GM20000 (cell line): ENCODE measurements around the gene BSND.

Source experiments
- DNase-seq: peaks from one replicate; pipeline ENCODE4 v3.0.0; 2012; ENCODE audit warnings: low spot score
- CTCF ChIP-seq: IDR thresholded peaks from 2 replicates; pipeline ENCODE4 v1.5.1; 2012; ENCODE audit warnings: mild to moderate bottlenecking, control low read depth; ENCODE audit errors: extremely low read depth, missing control alignments

BSND gene

GRCh38 chr1:55046871-55047270 lies 48.1 kb downstream of the BSND start:
- no peak for TF ChIP-seq CTCF
- no peak for DNase-seq

- TF ChIP-seq CTCF = no peak
- DNase-seq = no peak
These were observed 48.9 kb downstream of the BSND start for GRCh38 chr1:55047611-55048010.

DNA sequence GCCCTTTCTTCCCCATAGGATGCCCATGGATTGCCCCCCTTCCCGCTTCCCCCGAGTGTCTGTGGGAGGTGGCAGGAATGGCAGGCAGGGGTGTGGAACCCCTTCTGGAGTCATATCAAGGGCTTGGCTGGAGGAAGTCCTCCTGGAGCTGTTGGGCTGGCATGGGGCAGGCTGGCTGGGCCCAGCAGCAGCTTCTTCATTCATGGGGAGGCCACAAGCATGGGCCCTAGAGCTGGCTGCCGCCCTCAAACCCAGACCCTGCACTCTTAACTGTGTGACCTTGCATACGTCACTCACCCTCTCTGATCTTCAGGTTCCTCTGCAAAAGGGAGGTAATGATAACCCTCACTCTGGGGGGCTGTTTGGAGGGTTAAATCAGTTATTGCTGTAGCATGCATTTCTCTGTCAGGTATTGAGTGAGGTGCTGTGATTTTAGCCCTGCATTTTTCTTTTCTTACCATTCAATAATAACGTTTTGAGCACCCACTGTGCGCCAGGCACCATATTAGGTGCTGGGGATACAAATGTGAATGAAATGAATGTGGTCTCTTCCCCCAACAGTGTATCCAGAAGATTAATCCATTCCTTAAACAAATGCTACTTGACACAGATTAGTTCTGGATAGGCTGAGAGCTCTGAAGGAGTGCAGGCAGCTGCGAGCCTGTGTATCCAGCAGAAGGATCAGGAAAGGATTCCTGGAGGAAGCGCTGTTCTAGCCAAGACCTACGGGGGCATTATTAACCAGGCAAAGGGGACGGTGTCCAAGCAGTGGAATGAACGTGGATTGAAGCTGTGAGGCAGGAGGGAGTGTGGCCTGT lies 49.9 kb downstream of the BSND start:
- DNase-seq = no peak
- no peak for TF ChIP-seq CTCF

DNA sequence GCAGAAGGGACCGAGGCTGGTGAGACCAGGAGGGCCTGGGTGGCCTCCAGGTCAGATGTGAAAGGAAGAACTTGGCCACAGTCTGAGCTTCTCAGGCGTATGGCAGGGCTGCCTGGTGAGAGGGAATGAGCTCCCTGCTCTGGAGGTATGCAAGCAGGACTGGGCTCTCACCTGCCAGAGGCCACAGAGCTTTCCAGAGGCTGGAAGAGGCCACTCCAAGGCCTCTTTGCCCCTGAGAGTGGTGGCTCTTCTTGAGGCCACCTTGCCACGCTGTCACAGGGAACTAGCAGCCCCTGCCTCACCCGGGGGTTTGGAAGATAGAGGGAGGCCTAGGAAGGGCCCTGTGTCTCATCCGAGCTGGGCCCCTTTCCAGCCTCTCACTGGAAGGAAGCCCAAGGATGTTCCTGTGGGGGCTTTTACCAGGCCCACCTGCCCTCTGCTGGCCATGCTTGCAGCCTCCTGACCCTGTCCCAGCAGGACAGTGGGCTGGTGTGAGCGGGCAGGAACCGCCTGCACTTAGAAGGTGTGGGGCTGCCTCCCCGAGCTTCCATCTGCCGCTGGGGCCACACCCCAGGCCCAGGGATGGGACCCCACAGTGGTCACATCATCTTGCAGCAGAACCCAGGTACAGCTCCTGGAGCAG lies 50.7 kb downstream of the BSND start:
- no peak for DNase-seq
- TF ChIP-seq CTCF = no peak

GRCh38 chr1:55049914-55050278 lies 51.2 kb downstream of the BSND start:
- no peak for TF ChIP-seq CTCF

DNA sequence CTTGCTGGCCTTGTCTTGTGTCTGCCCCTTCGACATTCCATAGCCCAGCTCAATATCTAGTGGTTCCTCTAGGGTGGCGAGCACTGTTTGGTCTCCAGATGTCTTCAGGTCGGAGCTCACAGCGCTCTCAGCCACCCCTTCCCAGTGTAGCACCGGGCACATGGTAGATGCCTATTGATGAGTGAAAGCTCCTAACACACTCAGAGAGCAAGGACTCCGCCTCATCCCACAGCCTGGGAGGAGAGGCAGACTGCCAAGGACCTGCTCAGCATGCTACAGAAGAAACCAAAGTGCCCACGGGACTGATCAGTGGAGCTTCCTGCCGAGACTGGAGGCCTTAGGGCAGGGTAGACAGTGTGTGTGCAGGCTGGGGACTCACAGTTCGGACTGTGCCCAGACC lies 51.5 kb downstream of the BSND start:
- TF ChIP-seq CTCF = no peak
- DNase-seq = no peak

More at GRCh38 chr1:55049914-55050278, 51.2 kb downstream of the BSND start:
- no peak for DNase-seq

- DNase-seq = no peak
- TF ChIP-seq CTCF = no peak
These were observed 52.4 kb downstream of the BSND start for GRCh38 chr1:55051169-55051568.
